Lower lobe of right lung (tissue), 2 donors: ENCODE data around the gene BCAN. TPM values are rescaled to one million over a fixed set of nuclear protein-coding genes. Genes with fewer than 3 reads are reported as not detected.
"Not testable (repeated sequence)": the region's sequence is repeated elsewhere in the genome, so short reads cannot be mapped to it uniquely, and the experiment has no call there.

Experiments used
- ATAC-seq, 2 donors: fragments of 200-7000 bp; cut with Tn5 transposase; one replicate each; pipeline ENCODE4 v1.9.1; 2020 to 2022; ENCODE audit warnings: mild to moderate bottlenecking in 2 of 2, moderate library complexity in 2 of 2
- DNase-seq: peaks from one replicate; pipeline ENCODE4 v3.0.0-alpha.2; 2020
- H3K27ac ChIP-seq: fragments of 200-600 bp; one replicate; pipeline ENCODE4 v1.8.0; 2022
- H3K27me3 ChIP-seq: fragments of 200-600 bp; one replicate; pipeline ENCODE4 v1.8.0; 2022; ENCODE audit warnings: low read depth
- H3K36me3 ChIP-seq: fragments of 200-600 bp; one replicate; pipeline ENCODE4 v1.8.0; 2022; ENCODE audit warnings: mild to moderate bottlenecking
- H3K4me1 ChIP-seq: fragments of 200-600 bp; one replicate; pipeline ENCODE4 v1.8.0; 2022
- H3K4me3 ChIP-seq: fragments of 200-600 bp; one replicate; pipeline ENCODE4 v1.8.0; 2022; ENCODE audit warnings: mild to moderate bottlenecking
- H3K9me3 ChIP-seq: fragments of 200-600 bp; one replicate; pipeline ENCODE4 v1.8.0; 2022
- CTCF ChIP-seq: fragments of 200-600 bp; IDR thresholded peaks from one replicate; pipeline ENCODE4 v1.8.0; 2022; ENCODE audit warnings: antibody characterized with exemption, mild to moderate bottlenecking
- intact Hi-C: fragments of 100-400 bp; cut with DNase I; formaldehyde crosslinking; loops from one replicate; pipeline ENCODE4 v1.11.0; 2022
- total RNA-seq: library from RNA; stranded (reverse); fragmentation: NEBNext Ultra II Directional; extraction: Animal tissue kit (Norgen Biotek cat#: 25700); gene quantifications from one replicate; pipeline ENCODE4 v1.2.1, GENCODE V29; 2021
- donor health status: DM: no; HTN: yes; CAD: no; lungs with severe emphysema.

Gene BCAN
- total RNA-seq, 1 donor from 2014 or later: not detected

- DNase-seq (no peak), ATAC-seq (peak in 1 of 2 donors; percentile 10)
- peaks cover 42% of the 10 kb centered on the region for H3K36me3 ChIP-seq
- H3K4me3 ChIP-seq: no peak overlapping the region
- intact Hi-C loops: no loop called here
- H3K27ac ChIP-seq: no peak overlapping the region
- no peaks in the 10 kb centered on the region for H3K27me3 ChIP-seq
- no peaks in the 10 kb centered on the region for H3K9me3 ChIP-seq
- H3K4me1 ChIP-seq: peaks cover 18% of the 10 kb centered on the region
- TF ChIP-seq CTCF: no peak
These were observed 42.1 kb upstream of the BCAN start for GRCh38 chr1:156599811-156600210.

GRCh38 chr1:156600733-156601121 lies 41.2 kb upstream of the BCAN start:
- ATAC-seq (peak in 1 of 2 donors; percentile 18), DNase-seq (no peak)
- Histone ChIP-seq H3K36me3 (peaks cover 33% of the 10 kb centered on the region), H3K4me3 (peak overlapping the region; percentile 76), H3K4me1 (peaks cover 18% of the 10 kb centered on the region), H3K27me3 (no peaks in the 10 kb centered on the region), H3K9me3 (no peaks in the 10 kb centered on the region), H3K27ac (peak overlapping the region; percentile 77)
- no peak for TF ChIP-seq CTCF
- intact Hi-C loops: no loop called here

GRCh38 chr1:156601122-156601830 lies 40.6 kb upstream of the BCAN start, which contains the start of gene GPATCH4:
Gene GPATCH4 (minus strand): TSS chr1:156601479.
- H3K36me3 ChIP-seq: peaks cover 27% of the 10 kb centered on the region
- no peak for TF ChIP-seq CTCF
- no peaks in the 10 kb centered on the region for H3K9me3 ChIP-seq
- intact Hi-C loops: no loop called here
- ATAC-seq (peak; percentile 88 to 95), DNase-seq (peak; percentile 83)
- H3K4me1 ChIP-seq: peaks cover 18% of the 10 kb centered on the region
- H3K4me3 ChIP-seq: peak within 1 kb of the TSS; percentile 76
- H3K27ac ChIP-seq: peak within 1 kb of the TSS; percentile 77
- no peaks in the 10 kb centered on the region for H3K27me3 ChIP-seq

GRCh38 chr1:156601892-156602291 lies 40.0 kb upstream of the BCAN start:
- peak overlapping the region; percentile 77 for H3K27ac ChIP-seq
- peak overlapping the region; percentile 76 for H3K4me3 ChIP-seq

GRCh38 chr1:156602557-156602993 lies 39.3 kb upstream of the BCAN start:
- no peak overlapping the region for H3K4me3 ChIP-seq
- peak; percentile 25 for TF ChIP-seq CTCF
- H3K36me3 ChIP-seq: peaks cover 14% of the 10 kb centered on the region
- H3K27me3 ChIP-seq: no peaks in the 10 kb centered on the region
- intact Hi-C loops: no loop called here
- no peak for ATAC-seq
- no peaks in the 10 kb centered on the region for H3K9me3 ChIP-seq
- DNase-seq: no peak
- H3K27ac ChIP-seq: no peak overlapping the region
- H3K4me1 ChIP-seq: peaks cover 18% of the 10 kb centered on the region

More at GRCh38 chr1:156601892-156602291, 40.0 kb upstream of the BCAN start:
- Histone ChIP-seq H3K9me3 (no peaks in the 10 kb centered on the region), H3K36me3 (peaks cover 21% of the 10 kb centered on the region), H3K4me1 (peaks cover 18% of the 10 kb centered on the region), H3K27me3 (no peaks in the 10 kb centered on the region)
- ATAC-seq (peak in 1 of 2 donors; percentile 7), DNase-seq (no peak)
- intact Hi-C loops: no loop called here
- no peak for TF ChIP-seq CTCF

GRCh38 chr1:156607344-156607743 lies 34.6 kb upstream of the BCAN start:
- DNase-seq, H3K27ac ChIP-seq, H3K4me1 ChIP-seq, H3K36me3 ChIP-seq, intact Hi-C loops, ATAC-seq, H3K4me3 ChIP-seq, H3K9me3 ChIP-seq: not testable (repeated sequence)
- peaks cover 15% of the 10 kb centered on the region for H3K27me3 ChIP-seq
